GM19455 (cell line): ENCODE measurements around the gene GOLGA3.
"Not testable (repeated sequence)": the region's sequence is repeated elsewhere in the genome, so short reads cannot be mapped to it uniquely, and the experiment has no call there.

Experiments
- ATAC-seq: cut with Tn5 transposase; IDR thresholded peaks from one replicate; pipeline ENCODE4 v1.9.1; 2021; ENCODE audit not compliant: unreplicated experiment

The GOLGA3 gene, protein sequence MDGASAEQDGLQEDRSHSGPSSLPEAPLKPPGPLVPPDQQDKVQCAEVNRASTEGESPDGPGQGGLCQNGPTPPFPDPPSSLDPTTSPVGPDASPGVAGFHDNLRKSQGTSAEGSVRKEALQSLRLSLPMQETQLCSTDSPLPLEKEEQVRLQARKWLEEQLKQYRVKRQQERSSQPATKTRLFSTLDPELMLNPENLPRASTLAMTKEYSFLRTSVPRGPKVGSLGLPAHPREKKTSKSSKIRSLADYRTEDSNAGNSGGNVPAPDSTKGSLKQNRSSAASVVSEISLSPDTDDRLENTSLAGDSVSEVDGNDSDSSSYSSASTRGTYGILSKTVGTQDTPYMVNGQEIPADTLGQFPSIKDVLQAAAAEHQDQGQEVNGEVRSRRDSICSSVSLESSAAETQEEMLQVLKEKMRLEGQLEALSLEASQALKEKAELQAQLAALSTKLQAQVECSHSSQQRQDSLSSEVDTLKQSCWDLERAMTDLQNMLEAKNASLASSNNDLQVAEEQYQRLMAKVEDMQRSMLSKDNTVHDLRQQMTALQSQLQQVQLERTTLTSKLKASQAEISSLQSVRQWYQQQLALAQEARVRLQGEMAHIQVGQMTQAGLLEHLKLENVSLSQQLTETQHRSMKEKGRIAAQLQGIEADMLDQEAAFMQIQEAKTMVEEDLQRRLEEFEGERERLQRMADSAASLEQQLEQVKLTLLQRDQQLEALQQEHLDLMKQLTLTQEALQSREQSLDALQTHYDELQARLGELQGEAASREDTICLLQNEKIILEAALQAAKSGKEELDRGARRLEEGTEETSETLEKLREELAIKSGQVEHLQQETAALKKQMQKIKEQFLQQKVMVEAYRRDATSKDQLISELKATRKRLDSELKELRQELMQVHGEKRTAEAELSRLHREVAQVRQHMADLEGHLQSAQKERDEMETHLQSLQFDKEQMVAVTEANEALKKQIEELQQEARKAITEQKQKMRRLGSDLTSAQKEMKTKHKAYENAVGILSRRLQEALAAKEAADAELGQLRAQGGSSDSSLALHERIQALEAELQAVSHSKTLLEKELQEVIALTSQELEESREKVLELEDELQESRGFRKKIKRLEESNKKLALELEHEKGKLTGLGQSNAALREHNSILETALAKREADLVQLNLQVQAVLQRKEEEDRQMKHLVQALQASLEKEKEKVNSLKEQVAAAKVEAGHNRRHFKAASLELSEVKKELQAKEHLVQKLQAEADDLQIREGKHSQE (N-terminal part only)

DNA sequence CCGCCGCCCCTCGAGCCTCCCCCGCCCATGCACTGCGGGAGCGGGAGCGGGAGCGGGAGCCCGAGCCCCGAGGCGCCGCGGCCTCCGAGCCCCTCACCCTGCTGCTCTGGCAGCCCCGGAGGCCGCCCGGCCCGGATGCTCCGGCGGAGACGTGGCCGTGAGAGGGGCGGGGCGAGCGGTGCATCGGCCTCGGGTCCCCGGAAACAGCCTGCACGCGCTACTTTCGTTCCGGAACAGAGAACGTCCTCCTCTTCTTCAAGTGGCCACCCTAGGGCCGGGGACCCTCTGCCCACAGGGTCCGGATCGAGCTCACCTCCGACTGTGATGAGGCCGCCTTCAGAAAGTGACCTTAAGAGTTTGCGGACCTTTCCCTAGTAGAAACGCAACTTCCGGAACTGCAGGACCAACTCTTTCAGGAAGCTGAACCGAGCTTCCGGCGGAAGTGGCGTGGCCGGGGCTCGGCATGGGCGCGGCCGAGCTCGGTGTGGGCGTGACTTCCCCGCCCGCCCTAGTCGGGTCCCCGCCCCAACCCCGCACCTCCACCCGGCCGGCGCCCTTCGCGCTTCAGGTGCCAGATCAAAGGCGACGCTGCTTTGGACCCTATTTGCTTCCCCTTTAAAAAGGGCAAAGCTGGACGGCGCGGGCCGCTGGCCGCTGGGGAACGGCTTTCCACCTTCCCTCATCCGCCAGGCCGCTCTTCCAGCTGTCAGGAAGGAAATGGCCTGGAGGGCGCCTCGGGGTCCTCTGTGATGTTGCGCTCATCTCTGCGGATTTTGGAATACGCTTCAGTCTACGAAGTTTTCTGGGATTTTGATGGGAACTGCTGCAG, at the start of gene GOLGA3:
Gene GOLGA3, minus strand, starts transcription at position 164 of the 829 bp plus-strand sequence. CDS start 6,741 bp downstream, outside the sequence.
- ATAC-seq: peak; percentile 87

DNA sequence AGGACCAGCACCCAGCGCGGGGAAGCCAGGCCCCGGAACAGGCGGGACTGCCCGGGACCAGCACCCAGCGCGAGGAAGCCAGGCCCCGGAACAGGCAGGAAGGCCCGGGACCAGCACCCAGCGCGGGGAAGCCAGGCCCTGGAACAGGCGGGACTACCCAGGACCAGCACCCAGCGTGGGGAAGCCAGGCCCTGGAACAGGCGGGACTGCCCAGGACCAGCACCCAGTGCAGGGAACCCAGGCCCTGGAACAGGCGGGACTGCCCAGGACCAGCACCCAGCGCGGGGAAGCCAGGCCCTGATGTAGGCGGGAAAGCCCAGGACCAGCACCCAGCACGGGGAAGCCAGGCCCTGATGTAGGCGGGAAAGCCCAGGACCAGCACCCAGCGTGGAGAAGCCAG, 46.0 kb upstream of the GOLGA3 start:
- ATAC-seq: not testable (repeated sequence)

DNA sequence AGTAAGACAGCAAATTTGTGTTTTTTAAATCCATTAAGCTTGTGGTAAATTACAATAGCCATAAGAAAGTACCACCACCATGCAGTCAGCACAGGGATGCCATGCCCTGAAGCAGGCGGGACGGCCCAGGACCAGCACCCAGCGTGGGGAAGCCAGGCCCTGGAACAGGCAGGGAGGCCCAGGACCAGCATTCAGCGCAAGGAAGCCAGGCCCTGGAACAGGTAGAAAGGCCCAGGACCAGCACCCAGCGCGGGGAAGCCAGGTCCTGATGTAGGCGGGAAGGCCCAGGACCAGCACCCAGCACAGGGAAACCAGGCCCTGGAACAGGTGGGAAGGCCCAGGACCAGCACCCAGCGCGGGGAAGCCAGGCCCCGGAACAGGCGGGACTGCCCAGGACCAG, 45.5 kb upstream of the GOLGA3 start:
- ATAC-seq: no peak

DNA sequence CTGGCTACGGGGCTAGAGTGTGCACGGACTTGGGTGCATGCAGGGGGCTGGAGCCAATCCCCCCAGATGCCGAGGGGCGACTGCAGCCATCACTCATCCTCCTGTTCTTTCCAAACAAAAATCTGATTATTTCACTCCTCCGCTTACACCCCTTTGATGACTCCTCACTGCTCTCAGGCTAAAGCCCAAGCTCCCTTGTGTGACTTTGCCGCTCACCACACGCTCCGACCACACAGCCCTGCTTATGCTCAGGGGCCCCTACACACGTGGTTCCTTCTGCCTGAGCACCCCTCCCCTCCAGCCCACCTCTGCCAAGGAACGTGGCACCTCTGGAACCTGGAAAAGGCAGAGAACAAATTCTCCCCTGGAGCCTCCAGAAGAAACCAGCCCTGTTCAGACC, 45.1 kb upstream of the GOLGA3 start:
- no peak for ATAC-seq

DNA sequence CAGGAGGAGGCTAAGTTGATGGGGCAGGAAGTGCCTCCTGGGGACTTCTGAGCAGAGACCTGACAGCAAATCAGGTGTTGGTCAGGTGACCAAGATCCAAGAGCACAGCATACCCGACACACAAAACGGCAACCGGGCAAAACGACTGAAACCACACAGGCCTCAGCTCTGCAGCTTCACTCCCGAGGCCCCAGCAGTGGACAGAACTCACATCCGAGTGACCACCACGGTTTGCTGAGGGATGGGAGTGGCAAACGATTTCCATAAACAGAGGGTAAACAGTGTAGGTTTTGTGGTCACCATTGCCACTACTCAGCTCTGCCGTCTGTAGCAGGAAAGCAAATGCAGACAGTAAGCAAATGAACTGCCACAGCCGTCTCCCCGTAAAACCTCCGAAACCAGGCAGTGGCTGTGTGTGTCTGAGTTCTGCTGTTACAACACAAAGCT, 44.3 kb upstream of the GOLGA3 start:
- ATAC-seq: no peak

DNA sequence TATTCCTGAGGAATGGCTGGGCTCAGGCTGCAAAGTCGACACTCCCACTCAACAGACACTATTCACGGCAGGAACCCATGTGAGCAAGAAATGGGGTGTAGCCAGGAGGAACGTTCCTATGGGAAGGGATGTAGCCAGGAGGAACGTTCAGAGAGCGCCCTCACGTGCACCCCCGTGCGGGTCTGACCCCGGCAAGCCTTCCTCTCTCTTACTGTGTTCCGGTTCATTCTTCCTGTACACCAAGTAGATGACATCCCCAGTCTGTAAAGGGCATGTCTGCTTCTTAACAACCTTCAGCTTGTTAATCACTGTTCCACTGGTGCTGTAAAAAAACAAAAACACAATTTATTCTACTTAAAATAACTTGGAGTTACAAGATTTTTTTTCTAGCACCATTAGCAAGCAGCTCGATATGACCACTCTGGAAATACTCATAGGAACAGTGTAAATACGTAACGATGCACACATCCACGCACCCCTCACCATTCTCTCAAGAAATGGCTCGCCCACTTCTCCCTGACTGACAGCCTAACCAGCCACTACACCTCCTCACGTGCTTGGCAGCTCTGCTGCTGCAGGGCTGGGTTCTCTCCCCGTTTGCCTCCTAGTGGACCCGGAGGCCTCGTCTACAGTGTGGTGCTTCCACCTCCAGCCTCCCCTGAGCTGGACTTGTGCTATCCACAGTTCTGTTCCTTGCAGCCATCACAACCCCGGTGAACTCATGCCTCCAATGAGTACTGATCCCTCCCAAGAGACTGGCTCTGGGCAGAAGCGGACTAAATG, 43.6 kb upstream of the GOLGA3 start:
- no peak for ATAC-seq

DNA sequence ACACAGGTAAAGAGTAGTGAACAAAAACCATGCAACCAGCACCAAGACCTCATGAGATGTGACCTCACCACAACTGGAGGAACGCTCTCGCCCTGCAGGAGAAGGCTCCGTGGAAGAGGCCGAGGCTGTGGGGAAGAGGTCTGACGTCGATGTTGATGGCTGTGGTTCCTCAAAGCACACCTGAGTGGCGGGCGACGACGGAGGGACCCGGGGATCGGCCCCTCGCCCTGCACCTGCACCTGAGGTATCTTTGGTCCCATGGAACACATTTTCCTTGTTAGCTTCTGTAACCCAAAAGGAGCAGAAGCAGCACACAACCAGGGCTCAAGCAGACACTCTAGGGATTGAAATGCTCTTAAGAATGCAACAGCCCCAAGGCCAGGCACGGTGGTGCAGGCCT, 40.9 kb upstream of the GOLGA3 start:
- no peak for ATAC-seq

DNA sequence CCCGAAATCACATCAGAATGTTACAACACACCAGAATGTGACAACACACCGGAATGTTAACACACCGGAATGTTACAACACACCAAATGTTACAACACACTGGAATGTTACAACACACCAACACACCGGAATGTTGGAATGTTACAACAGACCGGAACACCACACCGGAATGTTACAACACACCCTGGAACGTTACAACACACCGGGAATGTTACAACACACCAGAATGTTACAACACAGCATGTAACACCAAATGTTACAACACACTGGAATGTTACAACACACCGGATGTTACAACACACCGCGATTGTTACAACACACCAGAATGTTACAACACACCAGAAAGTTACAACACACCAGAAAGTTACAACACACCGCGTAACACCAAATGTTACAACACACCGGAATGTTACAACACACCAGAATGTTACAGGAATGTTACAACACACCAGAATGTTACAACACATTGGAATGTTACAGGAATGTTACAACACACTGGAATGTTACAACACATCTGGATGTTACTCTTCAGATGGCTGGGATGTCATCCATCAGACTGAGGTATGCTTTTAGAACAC, 37.7 kb upstream of the GOLGA3 start:
- ATAC-seq: no peak

DNA sequence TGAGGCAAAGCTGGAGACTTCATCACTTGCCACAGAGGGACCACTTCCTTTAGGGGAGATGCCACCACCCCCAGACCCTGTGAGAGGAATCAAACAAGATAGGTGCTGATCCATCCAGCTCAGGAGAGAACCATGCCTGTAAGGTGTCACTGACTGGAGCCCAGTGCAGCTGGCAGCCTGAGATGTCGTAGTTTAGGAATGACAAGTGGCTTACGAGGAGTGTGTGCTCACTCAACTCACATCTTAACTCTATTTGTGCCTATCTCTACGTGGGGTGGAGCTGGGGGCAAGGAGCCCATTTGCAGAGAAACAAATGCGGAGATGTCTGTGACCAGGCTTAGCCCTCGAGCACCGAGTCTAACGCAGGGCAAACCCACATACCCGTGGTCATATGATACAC, 32.9 kb upstream of the GOLGA3 start:
- no peak for ATAC-seq

DNA sequence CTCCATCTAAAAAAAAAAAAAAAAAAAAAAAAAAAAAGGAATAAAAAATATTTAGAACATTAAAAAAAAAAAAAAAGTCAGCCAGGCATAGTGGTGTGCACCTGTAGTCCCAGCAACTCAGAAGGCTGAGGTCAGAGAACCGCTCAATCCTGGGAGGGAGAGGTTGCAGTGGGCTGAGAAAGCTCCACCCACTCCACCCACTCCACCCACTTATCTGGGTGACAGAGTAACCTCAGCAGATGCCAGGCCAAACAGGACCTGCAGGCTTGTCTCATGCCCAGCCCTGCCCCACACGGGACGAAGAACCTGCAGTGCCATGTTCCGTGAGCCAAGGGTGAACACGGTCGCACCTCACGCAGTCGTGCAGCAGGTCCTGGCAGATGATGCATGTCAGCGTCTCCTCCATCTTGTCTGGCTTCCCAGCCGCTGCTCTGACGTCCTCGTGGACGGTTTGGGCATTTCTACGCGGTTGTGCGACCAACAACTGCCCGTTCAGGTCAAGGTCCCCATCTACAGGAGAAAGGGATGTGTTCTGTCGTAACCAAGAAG, 30.1 kb upstream of the GOLGA3 start:
- no peak for ATAC-seq

DNA sequence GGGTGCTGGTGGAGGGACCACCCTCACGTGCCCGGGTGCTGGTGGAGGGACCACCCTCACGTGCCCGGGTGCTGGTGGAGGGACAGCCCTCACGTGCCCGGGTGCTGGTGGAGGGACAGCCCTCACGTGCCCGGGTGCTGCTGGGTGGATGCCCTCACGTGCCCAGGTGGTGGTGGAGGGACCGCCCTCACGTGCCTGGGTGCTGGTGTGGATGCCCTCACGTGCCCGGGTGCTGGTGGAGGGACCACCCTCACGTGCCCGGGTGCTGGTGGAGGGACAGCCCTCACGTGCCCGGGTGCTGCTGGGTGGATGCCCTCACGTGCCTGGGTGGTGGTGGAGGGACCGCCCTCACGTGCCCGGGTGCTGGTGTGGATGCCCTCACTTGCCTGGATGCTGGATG, 28.4 kb upstream of the GOLGA3 start:
- ATAC-seq: not testable (repeated sequence)

DNA sequence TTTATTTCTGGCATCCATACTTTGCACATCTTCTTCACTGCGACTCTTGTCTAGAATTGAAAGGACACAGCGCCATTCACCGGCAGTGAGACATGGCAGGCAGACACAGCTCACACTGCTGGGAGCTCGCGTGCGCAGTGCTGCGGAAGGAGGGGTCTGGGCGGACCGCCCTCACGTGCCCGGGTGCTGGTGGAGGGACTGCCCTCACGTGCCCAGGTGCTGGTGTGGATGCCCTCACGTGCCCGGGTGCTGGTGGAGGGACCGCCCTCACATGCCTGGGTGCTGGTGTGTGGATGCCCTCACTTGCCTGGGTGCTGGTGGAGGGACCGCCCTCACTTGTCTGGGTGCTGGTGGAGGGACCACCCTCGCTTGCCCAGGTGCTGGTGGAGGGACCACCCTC, 27.9 kb upstream of the GOLGA3 start:
- ATAC-seq: no peak

DNA sequence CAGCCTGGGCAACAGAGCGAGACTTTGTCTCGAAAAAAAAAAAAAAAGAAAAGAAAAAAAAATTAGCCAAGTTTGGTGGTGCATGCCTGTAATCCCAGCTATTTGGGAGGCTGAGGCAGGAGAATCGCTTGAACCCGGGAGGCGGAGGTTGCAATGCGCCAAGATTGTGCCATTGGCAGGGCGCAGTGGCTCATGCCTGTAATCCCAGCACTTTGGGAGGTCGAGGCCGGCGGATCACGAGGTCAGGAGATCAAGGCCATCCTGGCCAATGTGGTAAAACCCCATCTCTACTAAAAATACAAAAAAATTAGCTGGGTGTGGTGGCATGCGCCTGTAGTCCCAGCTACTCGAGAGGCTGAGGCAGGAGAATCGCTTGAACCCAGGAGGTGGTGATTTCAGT, 26.5 kb upstream of the GOLGA3 start:
- ATAC-seq: not testable (repeated sequence)

DNA sequence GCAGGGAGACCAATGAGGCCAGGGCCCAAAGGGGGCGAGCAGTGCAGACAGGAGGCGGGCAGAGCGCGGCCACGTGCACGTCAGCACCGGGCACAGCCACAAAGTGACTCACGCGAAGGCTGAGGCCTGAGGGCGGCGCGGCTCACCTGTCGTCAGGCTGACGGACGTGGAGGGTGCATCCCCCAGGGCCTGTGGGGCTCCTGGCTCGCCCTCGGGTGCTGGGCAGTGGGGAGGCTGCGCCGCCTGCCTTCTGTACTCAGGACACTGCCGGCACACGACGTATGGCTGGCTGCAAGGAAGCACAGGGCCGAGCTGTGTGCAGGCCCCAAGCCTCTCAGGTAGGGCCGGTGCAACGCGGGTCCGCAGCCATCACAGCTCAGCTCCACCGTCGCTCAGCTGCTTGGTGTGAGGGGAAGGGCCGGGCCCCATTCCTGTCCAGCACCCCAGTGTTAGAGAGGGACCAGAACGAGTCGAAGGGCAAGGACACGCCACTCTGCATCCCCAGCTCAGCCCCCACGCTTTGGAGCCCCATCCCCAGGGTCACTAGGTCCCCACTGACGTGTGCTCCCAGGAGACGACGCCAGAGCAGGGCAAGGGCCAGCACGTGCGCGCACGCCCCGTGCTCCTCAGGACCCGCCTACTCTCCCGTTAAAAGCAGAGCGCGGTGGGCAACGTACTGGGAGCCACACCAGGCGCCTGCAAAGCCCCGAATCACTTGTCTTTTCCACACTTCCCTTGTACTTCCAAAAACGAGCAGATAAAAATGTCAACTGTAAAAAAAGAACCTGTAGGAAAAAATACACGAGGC, 24.8 kb upstream of the GOLGA3 start:
- no peak for ATAC-seq

DNA sequence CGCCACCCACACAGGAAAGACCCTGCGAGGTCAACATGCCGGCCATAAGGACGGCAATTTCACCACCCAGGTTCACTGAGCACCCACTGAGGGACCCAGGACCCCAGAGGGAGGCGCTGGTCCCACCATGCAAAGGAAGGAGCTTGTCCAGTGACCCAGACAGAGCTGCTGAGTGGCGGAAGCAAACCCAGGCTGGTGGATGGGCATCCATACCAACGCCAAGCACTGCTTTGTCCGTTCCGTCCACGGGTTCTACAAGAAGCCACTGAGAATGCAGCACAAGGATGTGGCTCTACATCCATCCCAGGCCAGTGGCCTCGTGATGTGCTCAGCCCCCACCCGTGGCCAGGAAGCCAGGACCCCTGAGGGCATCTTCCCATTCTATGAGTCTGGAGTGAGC, 23.8 kb upstream of the GOLGA3 start:
- ATAC-seq: no peak

DNA sequence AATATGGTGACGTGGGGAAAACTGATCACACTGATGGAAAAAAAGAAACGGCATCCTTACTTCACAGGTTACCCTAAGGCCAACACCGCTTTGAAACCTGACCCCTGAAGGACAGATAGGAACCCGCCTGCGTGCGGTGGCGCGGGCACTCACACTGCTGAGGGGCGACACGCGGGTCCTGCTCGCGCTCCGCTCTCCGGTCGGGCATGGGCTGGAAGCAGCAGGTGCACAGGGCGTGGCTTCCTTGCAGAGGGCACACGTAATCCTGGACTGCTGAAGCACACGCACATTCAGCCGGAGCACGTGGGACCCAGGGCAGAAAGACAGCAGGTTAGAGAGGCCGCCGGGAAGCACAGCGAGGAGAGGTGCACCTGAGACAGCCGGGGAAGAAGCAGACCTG, 22.8 kb upstream of the GOLGA3 start:
- no peak for ATAC-seq

DNA sequence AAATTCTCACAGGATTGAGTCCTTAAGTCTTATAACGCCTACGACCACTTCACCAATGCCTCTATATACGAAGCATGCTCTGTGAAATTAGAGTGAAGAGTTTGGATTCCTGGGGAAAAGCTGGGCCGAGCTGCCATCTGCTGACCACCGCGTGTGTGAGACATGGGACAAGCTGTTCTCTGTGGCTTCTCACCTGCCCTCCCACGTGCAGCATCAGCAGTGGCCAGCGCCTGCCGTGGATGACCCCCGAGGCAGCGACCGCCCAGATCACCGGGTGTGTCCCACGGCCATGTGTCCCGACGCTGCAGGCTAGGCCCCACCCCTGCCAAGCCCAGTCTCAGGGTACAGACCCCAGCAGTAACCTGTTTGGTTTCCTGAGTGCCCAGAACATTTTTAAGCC, 21.6 kb upstream of the GOLGA3 start:
- no peak for ATAC-seq

DNA sequence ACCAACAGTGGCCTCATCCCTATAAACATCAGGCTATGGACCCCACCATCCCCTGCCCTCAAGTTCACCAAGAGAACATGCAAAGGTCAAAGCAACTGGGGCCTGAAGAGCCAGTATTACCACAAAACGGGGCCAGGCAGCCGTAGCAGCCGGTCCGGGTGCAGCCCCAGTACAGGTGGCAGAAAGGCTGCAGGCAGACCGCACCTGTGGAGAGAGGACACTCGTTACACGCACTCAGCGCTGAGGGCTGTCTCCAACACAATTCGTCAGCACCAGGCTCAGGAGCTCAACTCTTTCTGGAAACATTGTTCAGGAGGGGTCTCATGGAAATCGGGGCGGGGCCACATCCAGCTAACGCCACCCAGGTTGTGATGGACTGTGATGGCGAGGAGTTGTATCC, 19.9 kb upstream of the GOLGA3 start:
- ATAC-seq: no peak
